ES-I3 (cell line): ENCODE data around the gene CDC40.

ENCODE experiments used
- H3K36me3 ChIP-seq: 2 replicates; pipeline ENCODE4 v1.6.1; 2013; ENCODE audit warnings: mild to moderate bottlenecking, low read length, control low read depth, moderate library complexity; ENCODE audit not compliant: insufficient read depth
- H3K4me1 ChIP-seq: 2 replicates; pipeline ENCODE4 v1.6.1; 2013; ENCODE audit warnings: mild to moderate bottlenecking, control low read depth, low read length; ENCODE audit not compliant: insufficient read depth
- H3K9ac ChIP-seq: 2 replicates; pipeline ENCODE4 v1.6.1; 2013; ENCODE audit warnings: low read depth, mild to moderate bottlenecking, low read length, moderate library complexity
- H3K9me3 ChIP-seq: 2 replicates; pipeline ENCODE4 v1.6.1; 2013; ENCODE audit warnings: mild to moderate bottlenecking, low read length, moderate library complexity; ENCODE audit not compliant: control insufficient read depth, insufficient read depth

CDC40 gene

DNA sequence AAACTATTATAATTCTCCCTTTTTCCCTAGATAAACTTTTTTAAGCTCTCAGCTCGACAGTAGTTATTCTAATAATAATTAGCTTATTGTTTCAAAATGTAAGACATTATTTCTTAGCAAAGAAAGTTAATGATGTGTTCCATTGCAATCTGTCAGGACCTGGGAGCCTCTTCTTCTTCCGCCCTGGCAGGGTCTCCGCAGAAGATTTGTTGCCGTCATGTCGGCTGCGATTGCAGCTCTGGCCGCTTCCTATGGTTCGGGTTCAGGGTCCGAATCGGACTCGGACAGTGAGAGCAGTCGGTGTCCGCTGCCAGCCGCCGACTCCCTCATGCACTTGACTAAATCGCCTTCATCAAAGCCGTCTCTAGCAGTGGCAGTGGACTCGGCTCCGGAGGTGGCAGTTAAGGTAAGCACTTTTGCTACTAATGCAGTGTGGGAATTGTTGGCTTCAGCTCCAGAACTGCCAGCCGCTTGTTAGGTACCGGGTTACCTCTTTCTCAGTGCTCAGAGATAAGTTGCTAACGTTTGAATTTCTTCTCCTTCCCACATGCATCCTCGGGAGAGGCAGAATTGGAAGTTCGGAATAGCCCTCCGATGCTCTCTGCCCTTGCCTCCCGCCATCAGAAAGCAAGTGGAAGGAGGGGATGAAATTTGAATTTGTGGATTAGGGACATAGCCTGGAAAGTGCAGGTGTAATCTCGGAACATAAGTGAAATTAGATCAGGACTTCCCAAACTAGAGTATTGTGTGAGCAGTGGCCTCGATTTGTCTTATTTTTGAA is at the start of gene CDC40:
TSS of gene CDC40 (plus strand) at position 200 of the 781 bp plus-strand sequence. CDS start at position 218, 18 bp downstream.
- Histone ChIP-seq H3K9ac (peak within 1 kb of the TSS; percentile 86), H3K36me3 (no peaks in the 10 kb centered on the region), H3K9me3 (no peaks in the 10 kb centered on the region), H3K4me1 (no peaks in the 10 kb centered on the region; the same call in 1 of the 2 replicates)

DNA sequence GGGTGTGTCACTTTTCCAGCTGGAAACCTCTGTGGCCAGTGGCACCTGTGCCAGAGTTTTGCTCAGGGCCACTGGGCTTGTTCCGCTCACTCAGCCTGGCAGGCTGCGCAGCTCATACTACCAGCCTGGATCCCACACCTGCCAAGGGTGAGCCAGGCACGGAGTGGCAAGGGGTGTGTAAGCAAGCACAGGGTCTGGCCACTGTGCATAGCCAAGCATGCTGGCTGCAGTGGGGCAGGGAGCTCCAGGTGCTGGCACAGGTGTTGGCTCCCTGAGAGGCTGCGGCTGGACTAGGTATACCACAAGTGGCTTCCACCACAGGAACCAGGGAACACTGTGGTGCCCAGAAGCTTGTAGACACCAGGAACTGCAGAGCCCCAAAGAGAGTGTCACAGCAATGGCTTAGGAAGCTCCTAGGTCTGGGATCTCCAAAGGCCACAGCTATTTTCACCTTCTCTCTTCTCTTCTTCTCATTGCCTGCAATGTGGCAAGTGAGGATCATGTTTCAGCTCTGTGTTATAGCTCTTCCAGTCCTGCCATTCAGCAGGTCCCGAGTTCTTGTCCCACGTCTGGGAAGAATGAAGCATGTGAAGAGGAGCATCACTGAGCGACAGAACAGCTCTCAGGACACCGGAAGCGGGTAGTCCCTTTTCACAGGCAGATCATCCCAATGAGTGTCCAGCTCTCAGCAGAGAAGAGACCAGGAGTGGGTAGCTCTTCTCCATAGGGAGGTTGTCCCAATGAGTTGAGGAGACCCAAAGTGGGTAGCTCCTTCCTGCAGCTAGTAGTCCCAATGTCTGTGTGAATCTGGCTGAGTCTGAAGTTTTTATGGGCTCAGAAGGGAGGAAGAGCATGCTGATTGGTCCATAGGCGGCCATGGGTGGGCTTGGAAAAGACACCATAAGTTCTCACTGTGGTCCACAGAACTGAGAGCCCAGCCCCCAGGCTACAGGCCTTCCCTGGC is 42.0 kb upstream of the CDC40 start:
- H3K9me3 ChIP-seq: peaks cover 29% of the 10 kb centered on the region
- peaks cover 9% of the 10 kb centered on the region for H3K36me3 ChIP-seq
- no peak overlapping the region for H3K9ac ChIP-seq
- H3K4me1 ChIP-seq: no peaks in the 10 kb centered on the region

DNA sequence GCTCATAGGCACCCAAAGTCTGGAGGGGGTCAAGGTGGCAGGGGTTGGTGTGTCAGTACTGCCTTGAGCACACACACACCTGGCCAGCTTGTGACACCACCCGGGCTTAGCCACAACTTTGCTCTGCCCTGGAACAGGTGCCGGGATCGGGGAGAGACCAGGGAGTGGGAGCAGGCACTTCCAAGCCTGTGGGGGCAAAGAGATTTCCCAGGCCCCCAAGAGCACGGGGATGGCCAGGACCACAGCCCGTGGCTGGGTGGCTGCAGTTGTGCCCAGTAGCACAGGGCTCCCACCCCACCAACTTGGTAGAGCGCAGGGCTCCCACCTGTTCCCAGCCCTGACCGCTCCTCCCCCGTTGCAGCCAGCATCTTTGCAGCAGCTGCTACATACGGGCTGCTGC is 41.2 kb upstream of the CDC40 start:
- Histone ChIP-seq H3K9me3 (peaks cover 29% of the 10 kb centered on the region), H3K9ac (no peak overlapping the region), H3K36me3 (peaks cover 9% of the 10 kb centered on the region), H3K4me1 (no peaks in the 10 kb centered on the region)

DNA sequence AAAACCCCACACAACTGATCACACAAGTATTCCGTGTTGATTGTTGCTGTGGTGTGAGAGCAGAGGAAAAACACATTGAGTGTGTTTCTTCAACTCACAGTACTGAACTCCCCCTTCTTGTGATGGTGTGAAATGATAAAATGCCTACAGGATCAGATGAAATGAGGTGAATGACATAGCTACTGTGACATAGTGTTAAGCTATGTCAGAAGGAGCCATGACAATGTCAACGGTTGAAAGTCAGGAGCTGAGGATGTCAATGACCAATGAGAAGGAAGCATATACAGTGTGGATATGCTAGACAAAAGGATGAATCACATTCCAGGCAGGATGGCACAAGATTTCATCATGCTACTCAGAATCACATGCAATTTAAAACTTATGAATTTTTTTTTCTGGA is 39.6 kb upstream of the CDC40 start:
- no peak overlapping the region for H3K9ac ChIP-seq
- peaks cover 9% of the 10 kb centered on the region for H3K36me3 ChIP-seq
- H3K4me1 ChIP-seq: no peaks in the 10 kb centered on the region
- peaks cover 29% of the 10 kb centered on the region for H3K9me3 ChIP-seq

DNA sequence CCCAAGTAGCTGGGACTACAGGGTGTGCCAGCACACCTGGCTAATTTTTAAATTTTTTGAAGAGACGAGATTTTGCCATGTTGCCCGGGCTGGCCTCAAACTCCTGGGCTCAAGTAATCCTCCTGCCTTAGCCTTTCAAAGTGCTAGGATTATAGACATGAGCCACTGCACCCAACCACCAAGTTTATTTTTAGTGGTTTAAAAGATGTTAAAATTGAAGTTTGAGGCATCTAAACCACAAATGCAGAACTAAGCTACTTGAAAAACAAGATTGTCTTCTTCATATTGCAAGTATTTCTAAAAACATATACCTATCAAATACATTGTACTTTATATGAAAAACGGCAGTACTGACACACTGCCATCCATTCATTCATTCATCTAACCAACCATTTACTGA is 32.4 kb upstream of the CDC40 start:
- Histone ChIP-seq H3K36me3 (no peaks in the 10 kb centered on the region), H3K4me1 (no peaks in the 10 kb centered on the region), H3K9me3 (no peaks in the 10 kb centered on the region), H3K9ac (no peak overlapping the region)

DNA sequence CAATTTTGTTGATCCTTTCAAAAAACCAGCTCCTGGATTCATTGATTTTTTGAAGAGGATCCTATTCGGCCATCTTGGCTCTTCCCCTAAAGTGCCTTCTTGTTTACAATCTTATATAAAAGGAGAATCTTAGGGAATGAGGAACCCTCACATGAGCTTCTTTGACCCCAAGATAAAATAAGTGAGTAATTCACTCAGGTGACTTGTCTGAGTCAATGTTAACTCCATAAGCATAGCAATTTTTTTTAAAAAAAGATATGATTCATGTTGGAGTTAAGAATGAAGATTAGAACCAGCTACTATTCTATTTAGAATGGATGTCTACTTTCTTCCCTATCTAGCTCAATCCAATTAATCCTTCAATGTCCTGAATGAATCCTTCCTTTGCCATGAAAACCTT is 21.7 kb upstream of the CDC40 start:
- no peak overlapping the region for H3K9ac ChIP-seq
- H3K36me3 ChIP-seq: no peaks in the 10 kb centered on the region
- no peaks in the 10 kb centered on the region for H3K4me1 ChIP-seq
- peaks cover 7% of the 10 kb centered on the region; the same call in 1 of the 2 replicates for H3K9me3 ChIP-seq

DNA sequence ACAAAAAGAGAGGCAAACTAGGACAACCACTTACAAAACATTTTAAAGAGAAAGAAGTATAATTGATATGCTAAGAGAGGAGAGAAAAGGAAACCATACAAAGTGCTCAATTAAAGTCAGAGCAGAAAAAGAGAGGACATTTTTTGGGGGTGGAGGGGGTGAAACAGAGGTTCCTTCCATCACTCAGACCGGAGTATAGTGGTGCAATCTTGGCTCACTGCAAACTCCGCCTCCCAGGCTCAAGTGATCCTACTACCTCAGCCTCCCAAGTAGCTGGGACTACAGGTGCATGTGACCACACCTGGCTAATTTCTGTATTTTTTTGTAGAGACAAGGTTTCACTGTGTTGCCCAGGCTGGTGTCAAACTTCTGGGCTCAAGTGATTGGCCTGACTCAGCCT is 10.1 kb upstream of the CDC40 start:
- no peaks in the 10 kb centered on the region for H3K9me3 ChIP-seq
- H3K36me3 ChIP-seq: no peaks in the 10 kb centered on the region
- no peak overlapping the region for H3K9ac ChIP-seq
- peaks cover 12% of the 10 kb centered on the region; the same call in 1 of the 2 replicates for H3K4me1 ChIP-seq

DNA sequence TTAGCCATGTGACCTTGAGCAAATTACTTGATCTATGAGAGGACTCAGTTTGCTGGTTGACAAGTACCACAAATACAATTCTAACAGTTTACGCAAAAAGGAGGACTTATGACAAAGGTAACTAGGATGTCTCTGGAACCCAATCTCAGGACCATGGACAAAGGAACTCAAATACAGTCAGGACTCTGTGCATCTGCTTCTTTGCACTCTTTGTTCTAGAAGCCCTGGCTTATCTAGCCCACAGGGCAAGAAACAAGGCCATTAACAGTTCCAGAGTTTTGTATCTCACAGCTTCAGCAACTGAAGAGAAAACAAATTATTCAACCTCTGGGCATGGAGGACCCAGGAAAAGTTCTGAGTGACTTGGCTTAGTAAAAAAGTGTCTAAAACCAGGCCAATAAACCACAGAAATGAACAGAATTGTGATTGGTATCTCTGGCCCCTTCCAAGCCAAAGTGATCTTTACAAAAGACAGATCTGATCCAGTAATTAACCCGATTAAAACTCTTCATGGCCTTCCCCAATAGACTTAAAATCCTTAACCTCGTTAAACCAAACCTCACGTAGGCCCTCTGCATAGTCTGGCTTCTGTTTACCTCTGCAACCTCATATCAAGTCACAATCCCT is 6.6 kb upstream of the CDC40 start:
- no peaks in the 10 kb centered on the region for H3K9me3 ChIP-seq
- H3K4me1 ChIP-seq: peaks cover 12% of the 10 kb centered on the region; the same call in 1 of the 2 replicates
- H3K9ac ChIP-seq: no peak overlapping the region
- no peaks in the 10 kb centered on the region for H3K36me3 ChIP-seq

DNA sequence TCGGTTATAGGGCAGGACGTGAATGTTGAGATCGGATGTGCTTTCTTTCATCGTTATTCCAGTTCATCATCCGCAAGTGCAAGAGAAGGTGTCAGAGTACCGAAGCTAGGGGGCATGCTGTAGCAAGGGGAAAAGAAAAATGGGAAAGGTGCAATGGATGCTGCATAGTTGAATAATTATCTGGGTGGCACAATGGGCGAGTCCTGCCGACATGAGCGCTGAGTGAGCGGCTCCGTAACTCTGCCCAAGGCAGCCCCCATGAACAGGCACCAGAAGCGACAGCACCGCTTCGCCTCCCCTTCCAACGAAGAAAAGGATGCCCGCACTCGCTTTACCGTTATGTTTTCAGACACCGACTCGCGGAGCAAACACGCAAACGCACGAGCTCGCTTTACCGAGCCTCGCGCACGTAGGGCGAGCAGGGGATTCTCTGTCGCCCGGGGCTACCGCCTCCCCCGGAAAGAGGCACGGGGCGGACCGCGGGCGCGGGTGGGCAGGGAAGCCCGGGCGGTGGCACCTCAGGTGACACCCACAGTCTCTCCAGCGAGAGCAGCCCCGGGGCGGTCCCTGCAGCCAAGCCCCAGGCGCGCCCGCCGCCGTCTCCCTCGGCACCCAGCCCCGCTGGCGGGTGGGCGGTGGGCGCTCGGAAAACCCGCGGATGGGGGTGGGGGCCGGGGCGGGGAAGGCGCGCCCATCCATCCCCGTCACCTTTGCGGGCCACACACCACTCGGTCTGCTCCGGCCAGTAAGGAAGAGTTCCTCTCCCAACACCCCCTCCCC is 1.4 kb upstream of the CDC40 start:
- Histone ChIP-seq H3K9ac (peak overlapping the region; percentile 86), H3K36me3 (no peaks in the 10 kb centered on the region), H3K4me1 (no peaks in the 10 kb centered on the region; the same call in 1 of the 2 replicates), H3K9me3 (no peaks in the 10 kb centered on the region)

DNA sequence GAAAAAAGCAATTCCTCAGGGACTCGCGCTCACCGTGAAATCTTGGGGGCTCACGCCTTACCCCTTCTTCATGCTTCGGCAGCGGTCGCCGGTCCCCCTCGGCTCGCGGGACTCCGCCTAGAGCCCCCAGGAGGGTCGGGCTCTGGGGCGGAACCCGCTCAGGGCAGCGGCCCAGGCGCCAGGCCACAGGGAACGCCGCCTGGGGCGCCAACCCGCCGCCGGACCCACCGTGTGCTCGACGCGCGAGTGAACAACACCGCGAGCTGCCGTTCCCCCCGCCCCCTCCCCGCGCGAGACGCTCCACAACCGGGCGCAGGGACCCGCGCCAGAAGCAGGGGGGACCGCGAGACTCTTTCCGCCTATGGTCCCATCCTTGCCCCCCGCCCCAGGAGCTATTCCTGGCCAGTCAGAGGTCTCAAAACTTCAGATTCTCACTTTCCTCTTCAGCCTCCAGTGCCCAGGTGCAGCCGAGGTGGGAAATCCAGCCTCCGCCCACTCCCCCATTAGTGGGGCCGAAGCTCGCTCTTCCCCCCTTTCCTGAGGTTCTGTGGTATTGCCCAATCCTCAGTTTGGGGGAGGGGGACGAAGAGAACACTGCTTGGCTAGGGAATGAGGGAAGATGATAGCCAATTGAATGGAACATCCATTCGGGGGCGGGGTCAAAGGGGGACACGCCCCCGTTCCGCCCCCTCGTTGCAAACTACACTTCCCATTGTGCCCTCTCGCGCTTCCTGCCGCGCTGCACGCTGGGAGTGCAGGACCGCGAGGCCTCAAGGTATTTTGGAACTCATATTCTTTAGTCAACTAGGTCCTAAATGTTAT is 610 bp upstream of the CDC40 start, which contains the start of gene WASF1:
TSS of gene WASF1 (minus strand) at position 265 of the 822 bp plus-strand sequence. CDS start 52,069 bp downstream, outside the sequence.
- no peaks in the 10 kb centered on the region; the same call in 1 of the 2 replicates for H3K4me1 ChIP-seq
- H3K9me3 ChIP-seq: no peaks in the 10 kb centered on the region
- no peaks in the 10 kb centered on the region for H3K36me3 ChIP-seq
- peak within 1 kb of the TSS; percentile 86 for H3K9ac ChIP-seq

DNA sequence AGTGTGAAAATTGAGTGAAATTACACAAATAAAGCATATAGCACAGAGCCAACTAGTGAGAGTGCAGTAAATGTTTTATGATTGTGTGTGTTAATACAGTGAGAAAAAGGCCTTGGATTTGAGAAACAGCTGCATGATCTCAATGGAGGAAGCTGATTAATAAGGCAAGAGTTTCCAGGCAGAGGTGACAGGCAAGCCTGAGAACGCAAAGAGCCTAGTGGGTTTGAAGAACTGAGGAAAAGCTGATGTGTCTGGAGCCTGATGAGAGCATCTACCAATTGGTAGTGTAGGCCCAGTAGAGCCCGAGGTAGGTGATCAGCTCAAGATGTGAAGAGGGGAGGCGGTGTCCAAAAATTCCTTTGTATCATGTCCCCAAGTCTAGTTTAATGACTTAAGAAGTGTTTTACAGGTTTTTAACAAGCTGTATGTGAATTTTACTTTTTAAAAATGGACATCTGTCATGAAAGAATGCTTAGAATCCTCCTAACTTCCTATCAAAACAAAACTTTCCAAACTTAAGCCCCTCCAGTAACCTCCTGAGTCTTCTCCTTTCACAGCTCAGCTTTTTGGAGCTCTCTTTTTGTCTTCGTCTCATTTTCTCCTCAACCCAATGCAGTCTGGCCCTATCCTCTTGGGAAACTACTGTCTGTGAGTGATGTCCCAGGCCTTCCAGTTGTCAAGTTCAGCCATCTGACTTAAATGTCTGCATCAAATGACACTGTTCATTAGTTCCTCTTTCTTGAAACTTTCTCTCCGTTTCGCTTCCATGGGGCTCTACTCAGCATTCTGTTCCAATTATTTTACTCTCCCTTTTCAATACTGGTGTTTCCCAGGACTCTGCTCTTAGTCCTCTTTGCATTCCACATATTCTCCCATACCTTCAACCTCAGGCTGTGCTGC is 1.2 kb downstream of the CDC40 start:
- no peaks in the 10 kb centered on the region for H3K36me3 ChIP-seq
- peak overlapping the region; percentile 86 for H3K9ac ChIP-seq
- H3K4me1 ChIP-seq: no peaks in the 10 kb centered on the region; the same call in 1 of the 2 replicates

DNA sequence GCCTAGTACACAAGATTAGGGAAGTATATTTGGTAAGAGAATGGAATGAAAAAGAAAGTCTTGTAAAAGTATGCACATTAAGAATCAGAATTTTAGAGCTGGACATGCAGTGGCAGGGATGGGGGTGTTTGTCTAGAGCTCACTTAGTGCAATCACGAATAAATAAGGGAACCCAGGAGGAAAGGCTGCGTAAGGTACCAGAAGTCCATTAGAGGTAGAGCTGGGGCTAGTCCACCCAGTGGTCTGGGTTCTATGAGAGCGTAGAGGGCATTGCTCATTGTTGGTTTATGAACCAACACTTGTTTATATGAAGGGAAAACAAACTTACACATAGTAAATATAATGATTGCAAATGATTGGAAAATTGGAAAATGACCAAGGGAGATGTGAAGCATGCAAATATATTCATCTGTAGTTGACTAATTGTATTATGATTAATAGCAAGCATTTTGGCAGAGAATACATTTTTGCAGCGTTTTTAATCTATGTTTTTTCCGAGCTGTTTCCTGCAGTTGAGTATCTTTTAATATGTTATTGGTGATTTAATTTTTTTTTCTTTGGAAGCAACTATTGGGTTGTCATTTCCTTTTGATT is 3.2 kb downstream of the CDC40 start:
- Histone ChIP-seq H3K4me1 (no peaks in the 10 kb centered on the region; the same call in 1 of the 2 replicates), H3K9me3 (no peaks in the 10 kb centered on the region), H3K36me3 (no peaks in the 10 kb centered on the region), H3K9ac (no peak overlapping the region)

More for the DNA sequence above, 1.2 kb downstream of the CDC40 start:
- no peaks in the 10 kb centered on the region for H3K9me3 ChIP-seq
